ENCODE measurements around the gene PGLYRP3.

GRCh38 chr1:153354515-153355193 lies 41.9 kb upstream of the PGLYRP3 start:
- TF ChIP-seq CTCF (IDR thresholded peaks at IDR 0.05; ENCODE audit: insufficient read depth, low read length) (no peak), REST (IDR thresholded peaks at IDR 0.05; ENCODE audit: insufficient replicate concordance, low read depth) (no peak), GABPA (IDR thresholded peaks at IDR 0.05; ENCODE audit: low read depth) (no peak), SPI1 (IDR thresholded peaks at IDR 0.05; ENCODE audit: borderline replicate concordance, low read depth) (no peak)

Data from HL-60 (cell line).